AG09319 (cell line): Measurements from ENCODE around the gene TIRAP.

Experiments used
- DNase-seq: peaks from one replicate; pipeline ENCODE4 v3.0.0-alpha.2; 2010; ENCODE audit warnings: low read depth; ENCODE audit errors: extremely low read depth
- CTCF ChIP-seq: IDR thresholded peaks from 2 replicates; pipeline ENCODE4 v1.5.1; 2011; ENCODE audit warnings: low read depth, mild to moderate bottlenecking, inconsistent platforms, low read length, moderate library complexity

TIRAP gene

GRCh38 chr11:126327281-126328000 lies 44.5 kb downstream of the TIRAP start:
- no peak for TF ChIP-seq CTCF
- no peak for DNase-seq

- TF ChIP-seq CTCF = no peak
- DNase-seq = no peak
These were observed 45.1 kb downstream of the TIRAP start for GRCh38 chr11:126328001-126328390.

GRCh38 chr11:126328444-126328843 lies 45.6 kb downstream of the TIRAP start:
- no peak for DNase-seq
- TF ChIP-seq CTCF = no peak

GRCh38 chr11:126328938-126329643 lies 46.2 kb downstream of the TIRAP start:
- DNase-seq = no peak
- TF ChIP-seq CTCF = no peak

GRCh38 chr11:126329644-126330211 lies 46.8 kb downstream of the TIRAP start:
- no peak; the same call in 1 of the 2 replicates for TF ChIP-seq CTCF
- peak; percentile 60 for DNase-seq

- DNase-seq = no peak
- TF ChIP-seq CTCF = no peak
These were observed 48.4 kb downstream of the TIRAP start for GRCh38 chr11:126331286-126331685.

GRCh38 chr11:126332221-126332711 lies 49.4 kb downstream of the TIRAP start:
- no peak for TF ChIP-seq CTCF
- DNase-seq = no peak
